22Rv1 (cell line): ENCODE results near the gene MTCH1.
"Not testable (repeated sequence)": the region's sequence is repeated elsewhere in the genome, so short reads cannot be mapped to it uniquely, and the experiment has no call there.

Experiments used
- ZFX ChIP-seq: fragments of 450-650 bp; IDR thresholded peaks from 2 replicates; pipeline ENCODE4 v1.6.1; 2017; ENCODE audit warnings: antibody characterized with exemption, borderline replicate concordance
- TF ChIP-seq, protein P1 (sequence below): fragments of 450-650 bp; IDR thresholded peaks from 2 replicates; pipeline ENCODE4 v1.5.1; 2017; ENCODE audit warnings: mild to moderate bottlenecking

DNA sequence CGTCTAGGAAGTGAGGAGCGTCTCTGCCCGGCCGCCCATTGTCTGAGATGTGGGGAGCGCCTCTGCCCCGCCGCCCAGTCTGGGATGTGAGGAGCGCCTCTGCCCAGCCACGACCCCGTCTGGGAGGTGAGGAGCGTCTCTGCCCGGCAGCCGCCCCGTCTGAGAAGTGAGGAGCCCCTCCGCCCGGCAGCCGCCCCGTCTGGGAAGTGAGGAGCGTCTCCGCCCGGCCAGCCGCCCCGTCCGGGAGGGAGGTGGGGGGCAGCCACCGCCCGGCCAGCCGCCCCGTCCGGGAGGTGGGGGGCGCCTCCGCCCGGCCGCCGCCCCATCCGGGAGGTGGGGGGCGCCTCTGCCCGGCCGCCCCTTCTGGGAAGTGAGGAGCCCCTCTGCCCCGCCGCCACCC, 44.4 kb downstream of the MTCH1 start:
- TF ChIP-seq, protein P1, sequence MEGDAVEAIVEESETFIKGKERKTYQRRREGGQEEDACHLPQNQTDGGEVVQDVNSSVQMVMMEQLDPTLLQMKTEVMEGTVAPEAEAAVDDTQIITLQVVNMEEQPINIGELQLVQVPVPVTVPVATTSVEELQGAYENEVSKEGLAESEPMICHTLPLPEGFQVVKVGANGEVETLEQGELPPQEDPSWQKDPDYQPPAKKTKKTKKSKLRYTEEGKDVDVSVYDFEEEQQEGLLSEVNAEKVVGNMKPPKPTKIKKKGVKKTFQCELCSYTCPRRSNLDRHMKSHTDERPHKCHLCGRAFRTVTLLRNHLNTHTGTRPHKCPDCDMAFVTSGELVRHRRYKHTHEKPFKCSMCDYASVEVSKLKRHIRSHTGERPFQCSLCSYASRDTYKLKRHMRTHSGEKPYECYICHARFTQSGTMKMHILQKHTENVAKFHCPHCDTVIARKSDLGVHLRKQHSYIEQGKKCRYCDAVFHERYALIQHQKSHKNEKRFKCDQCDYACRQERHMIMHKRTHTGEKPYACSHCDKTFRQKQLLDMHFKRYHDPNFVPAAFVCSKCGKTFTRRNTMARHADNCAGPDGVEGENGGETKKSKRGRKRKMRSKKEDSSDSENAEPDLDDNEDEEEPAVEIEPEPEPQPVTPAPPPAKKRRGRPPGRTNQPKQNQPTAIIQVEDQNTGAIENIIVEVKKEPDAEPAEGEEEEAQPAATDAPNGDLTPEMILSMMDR, result not testable (repeated sequence)
- TF ChIP-seq ZFX, result not testable (repeated sequence)
